Measurements from ENCODE around the gene DMRT3.

DNA sequence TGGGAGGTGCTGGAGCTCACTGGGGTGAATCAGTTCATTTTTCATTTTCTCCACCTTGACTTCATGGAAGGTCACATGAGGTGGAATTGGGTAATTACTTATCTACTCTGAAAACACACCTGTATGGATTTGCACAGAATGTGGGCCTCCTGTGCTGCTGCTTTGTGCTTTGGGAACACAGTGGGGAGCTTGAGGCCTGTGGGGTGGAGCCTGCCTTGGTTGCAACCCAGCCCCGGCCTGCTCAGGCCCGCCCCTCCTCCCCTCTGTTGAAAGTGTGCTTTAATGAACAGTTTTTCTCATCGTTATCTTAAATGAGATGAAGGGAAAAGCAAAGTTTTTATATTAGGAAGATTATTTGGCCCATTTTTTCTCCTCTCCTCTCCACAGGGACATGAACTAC, 28.5 kb upstream of the DMRT3 start:
- TF ChIP-seq, protein P1, sequence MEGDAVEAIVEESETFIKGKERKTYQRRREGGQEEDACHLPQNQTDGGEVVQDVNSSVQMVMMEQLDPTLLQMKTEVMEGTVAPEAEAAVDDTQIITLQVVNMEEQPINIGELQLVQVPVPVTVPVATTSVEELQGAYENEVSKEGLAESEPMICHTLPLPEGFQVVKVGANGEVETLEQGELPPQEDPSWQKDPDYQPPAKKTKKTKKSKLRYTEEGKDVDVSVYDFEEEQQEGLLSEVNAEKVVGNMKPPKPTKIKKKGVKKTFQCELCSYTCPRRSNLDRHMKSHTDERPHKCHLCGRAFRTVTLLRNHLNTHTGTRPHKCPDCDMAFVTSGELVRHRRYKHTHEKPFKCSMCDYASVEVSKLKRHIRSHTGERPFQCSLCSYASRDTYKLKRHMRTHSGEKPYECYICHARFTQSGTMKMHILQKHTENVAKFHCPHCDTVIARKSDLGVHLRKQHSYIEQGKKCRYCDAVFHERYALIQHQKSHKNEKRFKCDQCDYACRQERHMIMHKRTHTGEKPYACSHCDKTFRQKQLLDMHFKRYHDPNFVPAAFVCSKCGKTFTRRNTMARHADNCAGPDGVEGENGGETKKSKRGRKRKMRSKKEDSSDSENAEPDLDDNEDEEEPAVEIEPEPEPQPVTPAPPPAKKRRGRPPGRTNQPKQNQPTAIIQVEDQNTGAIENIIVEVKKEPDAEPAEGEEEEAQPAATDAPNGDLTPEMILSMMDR (IDR thresholded peaks at IDR 0.05): no peak
- TF ChIP-seq POLR2AphosphoS5 (IDR thresholded peaks at IDR 0.05) (no peak), EP300 (IDR thresholded peaks at IDR 0.05) (no peak)

Measured in gastroesophageal sphincter (tissue), 3 donors.